Superior temporal gyrus (tissue), 1 donor: ENCODE measurements around the gene SKI.

Experiments used
- DNase-seq: peaks from one replicate; pipeline ENCODE4 v3.0.0-alpha.2; 2016; ENCODE audit errors: extremely low spot score

Gene SKI

GRCh38 chr1:2274929-2275475, 46.9 kb downstream of the SKI start:
- DNase-seq, result no peak

- no peak for DNase-seq
These were observed 47.8 kb downstream of the SKI start for GRCh38 chr1:2275796-2276536.

GRCh38 chr1:2276803-2277580, 48.9 kb downstream of the SKI start:
- DNase-seq, result no peak

- no peak for DNase-seq
These were observed 49.8 kb downstream of the SKI start for GRCh38 chr1:2277741-2278488.

GRCh38 chr1:2278591-2279209, 50.6 kb downstream of the SKI start:
- no peak for DNase-seq

- no peak for DNase-seq
These were observed 51.1 kb downstream of the SKI start for GRCh38 chr1:2279210-2279639.

GRCh38 chr1:2279817-2280216, 51.7 kb downstream of the SKI start:
- DNase-seq, result no peak

GRCh38 chr1:2282556-2283270, 54.6 kb downstream of the SKI start:
- no peak for DNase-seq

- DNase-seq, result no peak
These were observed 55.4 kb downstream of the SKI start for GRCh38 chr1:2283371-2283990.

- no peak for DNase-seq
These were observed 56.1 kb downstream of the SKI start for GRCh38 chr1:2283991-2284895.

- DNase-seq, result no peak
These were observed 56.8 kb downstream of the SKI start for GRCh38 chr1:2284932-2285331.

GRCh38 chr1:2286923-2287322, 58.8 kb downstream of the SKI start:
- DNase-seq, result no peak

- no peak for DNase-seq
These were observed 59.5 kb downstream of the SKI start for GRCh38 chr1:2287649-2288048.

GRCh38 chr1:2288311-2288710, 60.2 kb downstream of the SKI start:
- DNase-seq, result no peak

- no peak for DNase-seq
These were observed 60.9 kb downstream of the SKI start for GRCh38 chr1:2288816-2289536.

- DNase-seq, result no peak
These were observed 61.5 kb downstream of the SKI start for GRCh38 chr1:2289607-2290006.

GRCh38 chr1:2290171-2290578, 62.1 kb downstream of the SKI start:
- no peak for DNase-seq

GRCh38 chr1:2290595-2291510, 62.7 kb downstream of the SKI start:
- DNase-seq, result peak; percentile 79
